BE2C (cell line): ENCODE results near the gene JUND.

ENCODE experiments used
- DNase-seq: peaks from one replicate; pipeline ENCODE4 v3.0.0-alpha.2; 2020
- H3K27me3 ChIP-seq: fragments of 250-450 bp; sonication (Bioruptor Pico); 2 replicates; pipeline ENCODE4 v1.5.1; 2020; ENCODE audit warnings: mild to moderate bottlenecking
- H3K36me3 ChIP-seq: fragments of 250-450 bp; sonication (Bioruptor Pico); 2 replicates; pipeline ENCODE4 v1.5.1; 2020; ENCODE audit warnings: mild to moderate bottlenecking
- H3K4me1 ChIP-seq: fragments of 250-450 bp; sonication (Bioruptor Pico); 2 replicates; pipeline ENCODE4 v1.5.1; 2020
- H3K4me3 ChIP-seq: 2 replicates; pipeline ENCODE4 v1.5.1; 2011; ENCODE audit warnings: low read depth, low read length
- H3K9me3 ChIP-seq: fragments of 250-450 bp; sonication (Bioruptor Pico); 2 replicates; pipeline ENCODE4 v1.5.1; 2020
- CTCF ChIP-seq: IDR thresholded peaks from 2 replicates; pipeline ENCODE4 v1.5.1; 2012; ENCODE audit warnings: mild to moderate bottlenecking, low read depth, low read length

JUND gene

GRCh38 chr19:18233224-18233825, 48.1 kb downstream of the JUND start:
- TF ChIP-seq CTCF: no peak
- Histone ChIP-seq H3K4me1 (peaks cover 2% of the 10 kb centered on the region; the same call in 1 of the 2 replicates), H3K36me3 (no peaks in the 10 kb centered on the region), H3K9me3 (no peaks in the 10 kb centered on the region), H3K4me3 (peak overlapping the region; percentile 83), H3K27me3 (peaks cover 11% of the 10 kb centered on the region)
- DNase-seq: peak; percentile 56

DNA sequence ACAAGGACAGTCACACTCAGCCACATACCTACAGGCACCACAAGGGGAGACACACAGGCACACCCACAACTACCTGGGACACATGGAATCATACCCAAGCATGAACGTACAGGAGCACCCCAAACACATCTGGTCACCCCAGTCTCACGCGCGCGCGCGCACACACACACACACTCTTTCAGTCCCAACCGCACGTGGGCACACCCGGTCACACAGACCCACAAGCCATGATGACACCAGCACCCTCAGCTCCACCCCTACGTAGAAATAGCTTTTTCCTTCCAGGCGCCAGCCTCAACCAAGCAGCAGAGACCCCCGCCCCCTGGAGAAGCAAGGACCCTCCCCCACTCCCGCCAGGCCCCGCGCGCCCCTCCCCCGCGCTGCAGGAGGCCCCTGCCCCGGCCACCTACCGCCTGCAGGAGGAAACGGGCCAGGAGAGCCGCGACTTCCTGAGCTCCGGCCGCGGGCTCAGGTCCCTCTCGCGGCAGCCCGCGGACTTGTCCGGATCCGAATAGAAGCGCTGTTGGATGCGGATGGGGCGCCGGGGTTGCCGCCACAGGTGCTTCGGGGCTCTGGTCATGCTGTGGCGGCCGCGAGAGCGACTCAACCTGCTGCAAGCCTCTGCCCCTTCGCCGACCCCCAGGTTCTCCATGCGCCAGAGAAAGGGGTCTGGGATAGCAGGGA, 48.7 kb downstream of the JUND start:
- H3K27me3 ChIP-seq: peaks cover 11% of the 10 kb centered on the region
- peaks cover 2% of the 10 kb centered on the region; the same call in 1 of the 2 replicates for H3K4me1 ChIP-seq
- peak overlapping the region; percentile 83 for H3K4me3 ChIP-seq
- peak; percentile 41 for TF ChIP-seq CTCF
- no peaks in the 10 kb centered on the region for H3K9me3 ChIP-seq
- peak; percentile 80 for DNase-seq
- no peaks in the 10 kb centered on the region for H3K36me3 ChIP-seq

DNA sequence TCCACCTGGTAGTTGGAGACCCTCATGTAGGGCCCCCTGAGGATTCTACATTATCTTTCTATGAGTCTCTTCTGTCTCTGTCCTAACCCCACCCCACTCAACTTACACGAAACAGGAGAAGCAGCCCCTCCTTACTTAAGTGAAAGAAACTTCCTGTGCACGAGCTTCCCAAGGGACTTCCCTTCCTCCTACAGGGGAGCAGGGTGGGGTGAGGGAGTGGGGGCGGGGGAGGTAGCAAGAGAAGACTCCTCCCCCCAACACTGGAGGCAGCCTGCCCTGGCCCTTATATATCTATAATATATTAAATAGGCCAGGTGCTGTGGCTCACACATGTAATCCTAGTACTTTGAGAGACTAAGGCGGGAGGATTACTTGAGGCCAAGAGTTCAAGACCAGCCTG, 49.6 kb downstream of the JUND start:
- H3K4me1 ChIP-seq: peaks cover 2% of the 10 kb centered on the region; the same call in 1 of the 2 replicates

DNA sequence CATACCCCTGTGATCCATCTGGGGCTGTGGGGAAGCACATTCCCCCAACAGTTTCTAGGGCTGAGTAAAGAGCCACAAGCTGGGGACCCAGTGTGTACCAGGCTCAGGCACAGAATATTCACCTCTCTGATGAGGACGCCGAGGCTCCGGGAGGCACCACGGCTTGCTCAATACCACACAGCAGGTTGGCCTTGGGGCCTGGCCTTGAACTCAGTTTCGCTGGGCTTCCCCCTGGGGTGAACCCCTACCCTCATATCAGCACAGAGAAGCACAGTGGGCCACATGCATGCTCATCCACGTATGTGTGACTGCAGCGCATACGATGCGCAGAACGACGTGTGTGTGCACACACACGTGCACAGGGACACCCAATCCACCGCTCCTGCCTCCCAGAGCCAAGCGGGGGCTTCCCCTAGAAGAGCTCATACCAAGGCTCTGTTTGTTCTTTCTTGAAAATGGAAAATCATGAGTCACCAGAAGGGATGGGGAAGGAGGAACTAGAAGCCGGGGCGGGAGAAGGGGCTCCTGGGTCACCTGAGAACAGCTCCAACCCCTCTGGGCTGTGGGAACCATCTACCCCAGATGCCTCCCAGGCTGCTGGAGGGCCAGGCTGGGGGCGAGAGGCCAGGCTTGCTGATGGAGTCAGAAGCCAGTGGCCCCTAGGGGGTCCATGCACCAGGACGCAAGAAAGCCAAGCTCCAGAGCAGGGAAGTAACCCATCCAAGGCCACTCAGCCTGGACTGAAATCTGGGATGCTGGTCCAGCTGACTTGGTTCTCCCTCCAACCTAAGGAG, 50.3 kb downstream of the JUND start:
- Histone ChIP-seq H3K27me3 (peaks cover 11% of the 10 kb centered on the region), H3K4me1 (peaks cover 2% of the 10 kb centered on the region; the same call in 1 of the 2 replicates), H3K36me3 (no peaks in the 10 kb centered on the region), H3K4me3 (no peak overlapping the region), H3K9me3 (no peaks in the 10 kb centered on the region)
- no peak for DNase-seq
- TF ChIP-seq CTCF: no peak

More for the DNA sequence above, 49.6 kb downstream of the JUND start:
- Histone ChIP-seq H3K4me3 (no peak overlapping the region), H3K9me3 (no peaks in the 10 kb centered on the region), H3K27me3 (peaks cover 11% of the 10 kb centered on the region), H3K36me3 (no peaks in the 10 kb centered on the region)
- DNase-seq: no peak
- no peak for TF ChIP-seq CTCF

DNA sequence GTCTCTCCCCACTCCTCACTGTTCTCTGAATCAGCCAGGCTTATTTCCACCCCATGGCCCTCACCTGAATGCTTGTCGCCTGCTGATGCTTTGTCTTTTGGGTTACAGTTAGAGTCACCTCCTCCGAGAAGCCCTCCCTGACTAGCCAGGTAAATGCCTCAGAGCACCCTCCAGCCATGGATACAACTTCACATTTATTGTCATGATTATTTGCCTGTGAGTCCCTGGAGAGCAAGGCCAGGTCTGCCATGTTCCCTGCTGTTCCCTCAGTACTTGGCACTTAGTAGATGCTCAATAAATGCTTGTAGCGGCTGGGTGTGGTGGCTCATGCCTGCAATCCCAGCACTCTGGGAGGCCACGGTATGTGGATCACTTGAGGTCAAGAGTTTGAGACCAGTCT, 51.5 kb downstream of the JUND start:
- Histone ChIP-seq H3K9me3 (no peaks in the 10 kb centered on the region), H3K4me1 (peaks cover 5% of the 10 kb centered on the region), H3K36me3 (no peaks in the 10 kb centered on the region), H3K4me3 (no peak overlapping the region), H3K27me3 (peaks cover 22% of the 10 kb centered on the region)
- no peak for TF ChIP-seq CTCF
- no peak for DNase-seq
